Esophagus muscularis mucosa (tissue), 3 donors: ENCODE results near the gene GSTM3.

Source experiments
- EP300 ChIP-seq: sonication (generic); formaldehyde crosslinking; IDR thresholded peaks from one replicate; pipeline ENCODE4 v1.6.1; 2017; ENCODE audit warnings: antibody characterized with exemption
- TF ChIP-seq, protein P1 (sequence below), 3 experiments: fragments of 200-600 bp in 2 of 3; fragments of 450-650 bp in 1 of 3; sonication (generic) in 2 of 3; IDR thresholded peaks; one replicate each; pipeline ENCODE4 v1.5.1; 2017 to 2019; ENCODE audit warnings: antibody characterized with exemption in 3 of 3, mild to moderate bottlenecking in 2 of 3, moderate library complexity in 1 of 3

DNA sequence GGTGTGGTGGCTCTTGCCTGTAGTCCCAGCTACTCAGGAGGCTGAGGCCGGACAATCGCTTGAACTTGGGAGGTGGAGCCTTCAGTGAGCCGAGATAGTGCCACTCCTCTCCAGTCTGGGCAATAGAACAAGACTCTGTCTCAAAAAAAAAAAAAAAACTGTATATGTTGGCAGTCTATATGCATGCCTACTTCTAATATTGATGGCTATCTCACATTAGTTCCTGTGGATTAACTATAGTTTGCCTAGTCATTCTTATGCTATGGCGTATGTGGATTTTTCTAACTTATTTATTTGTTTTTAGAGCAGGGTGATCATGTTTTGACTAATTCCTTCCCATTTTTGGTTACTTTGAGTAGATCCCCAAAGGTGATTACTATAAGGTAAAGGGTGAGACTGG, 43.8 kb downstream of the GSTM3 start:
- TF ChIP-seq, protein P1, sequence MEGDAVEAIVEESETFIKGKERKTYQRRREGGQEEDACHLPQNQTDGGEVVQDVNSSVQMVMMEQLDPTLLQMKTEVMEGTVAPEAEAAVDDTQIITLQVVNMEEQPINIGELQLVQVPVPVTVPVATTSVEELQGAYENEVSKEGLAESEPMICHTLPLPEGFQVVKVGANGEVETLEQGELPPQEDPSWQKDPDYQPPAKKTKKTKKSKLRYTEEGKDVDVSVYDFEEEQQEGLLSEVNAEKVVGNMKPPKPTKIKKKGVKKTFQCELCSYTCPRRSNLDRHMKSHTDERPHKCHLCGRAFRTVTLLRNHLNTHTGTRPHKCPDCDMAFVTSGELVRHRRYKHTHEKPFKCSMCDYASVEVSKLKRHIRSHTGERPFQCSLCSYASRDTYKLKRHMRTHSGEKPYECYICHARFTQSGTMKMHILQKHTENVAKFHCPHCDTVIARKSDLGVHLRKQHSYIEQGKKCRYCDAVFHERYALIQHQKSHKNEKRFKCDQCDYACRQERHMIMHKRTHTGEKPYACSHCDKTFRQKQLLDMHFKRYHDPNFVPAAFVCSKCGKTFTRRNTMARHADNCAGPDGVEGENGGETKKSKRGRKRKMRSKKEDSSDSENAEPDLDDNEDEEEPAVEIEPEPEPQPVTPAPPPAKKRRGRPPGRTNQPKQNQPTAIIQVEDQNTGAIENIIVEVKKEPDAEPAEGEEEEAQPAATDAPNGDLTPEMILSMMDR (IDR thresholded peaks at IDR 0.05): no peak
- TF ChIP-seq EP300: no peak
